Activated CD4-positive, alpha-beta T cell treated with anti-CD3 and anti-CD28 coated beads for 24 hours (primary cell): Measurements from ENCODE around the gene ADGRA3.

ENCODE experiments used
- DNase-seq, 2 donors: peaks; one replicate each; pipeline ENCODE4 v3.0.0-alpha.2; 2020; ENCODE audit warnings: low read depth in 2 of 2

The ADGRA3 gene

DNA sequence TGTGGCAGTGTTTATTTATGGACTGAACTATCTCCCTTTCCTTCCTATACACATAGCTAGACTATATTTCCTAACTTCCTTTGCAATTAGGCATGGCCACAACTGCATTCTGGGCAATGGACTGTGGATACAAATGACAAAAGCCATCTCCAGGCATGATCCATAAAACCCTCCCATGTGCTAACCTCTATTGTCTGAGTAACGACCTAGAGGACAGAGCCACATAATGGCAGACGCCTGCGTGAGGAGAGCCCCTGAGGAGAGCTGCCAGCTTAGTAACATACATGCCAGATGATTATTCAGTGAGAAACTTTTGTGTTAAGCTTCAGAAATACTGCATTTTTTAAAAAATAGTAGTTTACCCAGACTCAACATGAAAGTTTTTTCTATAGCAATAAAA, 142.9 kb downstream of the ADGRA3 start:
- DNase-seq = no peak

DNA sequence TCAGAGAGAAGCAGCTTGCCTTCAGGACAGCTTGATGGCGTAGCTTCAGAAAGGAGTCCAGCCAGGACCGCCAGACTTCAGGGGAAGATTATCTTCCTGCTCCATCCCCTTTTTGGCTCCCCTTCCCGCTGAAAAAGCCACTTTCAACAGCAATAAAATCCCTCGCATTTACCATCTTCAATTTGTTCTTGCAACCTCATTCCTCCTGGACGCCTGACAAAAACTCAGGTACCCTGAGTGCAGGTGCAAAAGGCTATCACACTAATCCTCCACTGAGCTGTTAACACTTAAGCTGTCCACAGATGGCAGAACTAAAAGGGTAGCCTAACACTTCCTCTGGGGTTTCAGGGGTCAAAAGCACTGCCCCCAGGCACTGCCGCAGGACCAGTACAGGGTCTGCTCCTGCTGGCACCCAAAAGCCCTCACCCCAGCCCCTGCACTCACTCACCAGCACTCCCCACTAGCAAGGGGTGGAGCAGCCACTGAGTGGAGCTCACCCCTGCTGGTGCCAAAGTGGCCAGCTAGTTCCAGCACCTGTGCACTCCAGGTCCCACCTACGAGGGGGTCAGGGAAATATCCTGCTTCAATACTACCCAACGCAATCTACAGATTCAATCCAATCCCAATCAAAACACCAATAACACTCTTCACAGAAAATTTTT, 145.8 kb downstream of the ADGRA3 start:
- DNase-seq = no peak

DNA sequence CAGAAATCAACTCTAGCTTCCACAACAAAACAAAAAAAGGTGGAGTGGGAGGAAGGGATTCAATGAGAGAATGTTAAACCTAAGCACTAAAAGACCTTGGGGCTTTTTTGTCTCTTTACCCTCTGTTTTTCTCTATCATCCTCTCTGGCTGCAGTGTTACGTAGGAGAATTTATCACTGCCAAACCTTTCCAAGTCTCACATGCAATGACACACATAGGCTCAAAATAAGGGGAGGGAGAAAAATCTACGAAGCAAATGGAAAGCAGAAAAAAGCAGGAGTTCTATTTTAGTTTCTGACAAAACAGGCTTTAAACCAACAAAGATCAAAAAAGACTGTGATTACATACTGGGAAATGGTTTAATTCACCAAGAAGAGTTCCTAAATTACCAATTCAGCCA, 152.1 kb downstream of the ADGRA3 start:
- DNase-seq = no peak

DNA sequence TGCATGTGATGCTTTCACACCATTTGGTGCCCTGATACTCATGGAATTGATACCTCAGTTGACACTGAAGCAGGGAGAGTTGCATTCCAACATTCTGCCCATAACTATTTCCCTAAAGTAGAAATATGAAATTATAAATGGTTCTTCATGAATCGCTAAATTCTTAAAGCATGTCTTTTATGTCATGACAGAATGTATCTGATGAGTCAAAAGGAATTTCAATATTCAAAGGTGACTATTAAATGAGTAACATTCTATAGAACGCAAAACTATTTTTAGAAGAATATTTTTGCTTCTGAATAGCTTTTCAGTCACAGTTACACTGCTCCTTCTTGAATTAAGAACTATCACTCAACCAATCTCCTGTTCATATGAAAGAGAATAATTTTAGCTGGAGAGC, 152.8 kb downstream of the ADGRA3 start:
- no peak for DNase-seq

DNA sequence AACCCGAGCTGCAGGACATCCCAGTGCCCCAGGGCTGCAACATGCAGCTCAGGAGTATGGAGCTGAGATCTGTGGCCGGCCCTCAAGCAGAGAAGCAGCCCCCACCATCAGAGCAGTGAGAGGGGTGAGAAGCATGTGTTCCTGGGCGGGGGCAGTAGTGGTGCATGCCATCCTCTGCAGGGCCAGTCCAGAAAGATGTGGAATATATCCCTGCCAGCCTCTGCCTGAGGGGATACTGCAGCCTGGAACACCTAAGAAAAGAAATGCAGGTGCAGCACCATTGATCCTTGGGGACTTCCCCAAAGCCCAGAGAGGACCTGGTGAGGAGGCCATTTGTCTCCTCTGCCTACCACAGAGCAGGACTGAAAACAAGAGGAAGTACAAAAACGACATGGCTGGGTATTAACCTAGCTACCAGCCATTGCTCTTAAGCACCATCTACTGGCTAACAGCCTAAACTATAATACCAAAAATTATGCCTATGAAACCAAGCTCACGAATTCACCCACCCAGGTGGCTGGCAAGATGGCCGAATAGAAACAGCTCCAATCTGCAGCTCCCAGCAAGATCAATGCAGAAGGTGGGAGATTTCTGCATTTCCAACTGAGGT, 158.8 kb downstream of the ADGRA3 start:
- no peak for DNase-seq

DNA sequence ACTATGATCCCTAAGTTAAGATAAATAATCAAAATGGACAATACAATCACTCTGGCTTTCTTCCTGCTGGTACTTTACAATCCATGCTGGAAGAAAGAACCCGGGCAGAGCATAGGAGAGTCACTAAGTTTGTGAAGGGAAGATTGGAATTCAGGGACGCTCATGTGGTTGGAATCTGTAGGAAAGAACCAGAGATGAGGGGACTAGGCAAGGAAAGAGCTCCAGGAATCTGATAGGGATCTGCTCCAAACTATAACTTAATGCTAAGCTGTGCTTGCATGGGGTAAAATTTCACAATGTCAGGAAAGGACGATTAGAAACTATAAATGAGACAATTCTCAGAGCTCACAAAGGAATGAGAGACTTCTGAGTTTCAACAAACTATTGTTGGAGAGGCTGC, 167.5 kb downstream of the ADGRA3 start:
- DNase-seq = no peak

DNA sequence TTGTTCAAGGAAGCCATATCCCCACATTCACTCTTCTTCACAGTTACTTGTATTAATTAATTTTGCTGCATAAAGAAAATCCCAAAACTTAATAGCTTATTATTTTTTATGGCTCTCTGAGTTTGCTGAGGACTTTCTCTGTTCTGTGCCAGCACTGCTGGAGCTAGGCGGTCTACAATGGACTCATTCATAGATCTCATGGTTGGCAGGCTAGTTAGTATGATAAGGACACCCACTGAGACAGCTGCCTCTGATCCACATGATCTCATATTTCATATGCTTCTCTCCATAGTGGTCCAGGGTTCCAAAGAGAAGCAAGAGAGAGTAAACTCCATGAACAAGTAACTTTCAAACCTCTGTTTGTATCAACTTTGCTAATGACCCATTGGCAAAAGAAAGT, 170.2 kb downstream of the ADGRA3 start:
- no peak for DNase-seq

DNA sequence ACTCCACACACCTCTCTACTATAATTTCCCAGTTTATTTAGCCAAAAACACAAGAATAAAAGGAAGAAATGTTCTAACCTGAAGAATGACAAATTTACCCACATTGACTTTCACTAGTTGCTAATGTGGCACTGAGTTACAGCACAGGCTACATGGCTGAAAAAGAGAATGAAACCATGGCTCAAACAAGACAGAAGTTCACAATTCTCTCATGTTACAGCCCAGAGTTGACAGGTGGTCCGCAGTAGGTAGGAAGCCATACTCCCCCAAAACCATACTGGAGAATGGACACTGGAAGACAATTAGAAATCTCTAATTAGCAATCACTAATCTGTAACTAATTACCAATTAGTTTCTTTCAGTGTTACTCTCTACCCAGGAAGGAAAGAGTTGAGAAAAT, 170.8 kb downstream of the ADGRA3 start:
- DNase-seq = no peak

DNA sequence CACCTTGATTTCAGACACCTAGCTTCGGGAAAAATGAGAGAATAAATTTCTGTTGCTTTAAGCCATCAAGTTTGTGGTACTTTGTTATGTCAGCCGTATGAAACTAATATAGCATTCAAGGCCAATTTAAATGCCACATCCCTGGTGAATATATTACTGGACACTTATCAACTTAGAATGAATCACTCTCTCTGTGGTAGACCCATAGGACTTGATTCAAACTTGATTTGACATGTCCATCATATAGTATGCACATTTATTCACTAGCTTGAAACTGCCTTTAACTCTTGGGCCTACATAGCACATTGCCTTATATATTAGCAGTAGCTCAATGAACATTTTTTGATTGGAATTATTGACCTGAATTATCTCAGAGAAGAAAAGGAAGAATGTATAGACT, 172.3 kb downstream of the ADGRA3 start:
- no peak for DNase-seq

DNA sequence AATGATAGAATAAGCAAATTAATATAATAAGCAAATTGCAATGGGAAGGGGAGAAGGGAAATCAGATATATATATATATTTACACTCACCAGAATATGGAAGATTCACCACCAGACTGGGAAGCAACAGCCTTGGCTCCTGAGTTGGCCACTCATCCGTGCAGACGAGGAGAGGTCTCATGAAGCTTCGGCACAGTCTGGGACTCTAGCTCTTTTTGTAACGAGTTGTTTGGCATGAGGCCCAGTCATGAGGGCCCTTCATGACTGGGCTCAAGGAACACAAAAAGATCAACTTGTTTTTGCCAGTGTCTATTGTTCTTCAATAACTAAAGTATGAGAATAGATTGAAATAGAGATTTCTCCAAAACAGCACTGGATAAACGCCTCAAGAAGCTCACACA, 176.4 kb downstream of the ADGRA3 start:
- no peak for DNase-seq

DNA sequence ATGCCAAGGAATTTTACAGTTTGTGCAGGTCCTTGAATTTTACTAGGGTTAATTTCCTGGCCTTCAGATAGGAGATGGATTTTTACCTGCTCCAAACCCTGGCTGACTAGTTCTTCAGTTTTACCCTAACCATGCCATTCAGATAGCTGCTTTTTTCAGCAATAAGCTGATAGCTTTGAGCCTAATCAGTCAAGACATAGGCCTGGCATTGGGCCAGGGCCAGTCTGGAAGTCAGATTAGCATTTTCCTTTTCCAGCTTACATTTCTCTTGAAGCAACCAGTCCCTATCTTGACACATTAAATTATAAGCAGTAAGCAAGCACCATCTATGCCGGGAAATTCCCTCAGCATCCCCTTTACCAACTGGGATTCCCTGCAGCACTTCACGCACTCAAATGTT, 177.1 kb downstream of the ADGRA3 start:
- no peak for DNase-seq
